ENCODE data around the gene PROCA1.

DNA sequence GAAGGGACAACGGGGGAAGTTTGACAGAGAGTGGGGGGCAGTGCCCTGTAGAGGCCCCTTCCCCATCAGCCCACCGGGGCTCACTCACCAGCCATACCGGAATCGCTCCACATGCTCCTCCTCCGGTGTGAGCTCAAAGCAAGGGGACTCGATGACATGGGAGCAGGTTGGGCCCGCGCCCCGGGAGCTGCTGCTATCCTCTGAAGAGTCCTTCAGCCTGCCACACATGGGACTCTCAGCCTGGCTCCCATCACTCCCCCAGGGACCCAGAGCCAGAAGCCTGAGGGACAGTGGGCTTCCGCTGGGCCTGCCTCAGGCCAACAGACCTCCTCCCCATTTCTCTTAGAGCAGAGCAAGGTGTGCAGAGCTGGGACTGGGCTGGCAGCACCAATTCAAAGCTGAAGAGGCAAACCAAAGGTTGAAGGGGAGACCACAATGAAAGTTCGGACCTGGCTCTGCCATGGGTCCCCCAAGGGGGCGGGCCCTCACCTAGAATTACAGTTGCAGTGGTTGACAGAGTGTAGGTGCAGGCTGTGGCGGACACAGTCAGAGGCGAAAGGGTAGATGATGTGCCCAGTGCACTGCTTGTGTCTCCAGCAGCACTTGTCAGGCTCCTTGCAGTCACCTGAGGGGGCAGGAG is 7.3 kb downstream of the PROCA1 start:
- TF ChIP-seq POLR2A (IDR thresholded peaks at IDR 0.05): no peak
- TF ChIP-seq, protein P1, sequence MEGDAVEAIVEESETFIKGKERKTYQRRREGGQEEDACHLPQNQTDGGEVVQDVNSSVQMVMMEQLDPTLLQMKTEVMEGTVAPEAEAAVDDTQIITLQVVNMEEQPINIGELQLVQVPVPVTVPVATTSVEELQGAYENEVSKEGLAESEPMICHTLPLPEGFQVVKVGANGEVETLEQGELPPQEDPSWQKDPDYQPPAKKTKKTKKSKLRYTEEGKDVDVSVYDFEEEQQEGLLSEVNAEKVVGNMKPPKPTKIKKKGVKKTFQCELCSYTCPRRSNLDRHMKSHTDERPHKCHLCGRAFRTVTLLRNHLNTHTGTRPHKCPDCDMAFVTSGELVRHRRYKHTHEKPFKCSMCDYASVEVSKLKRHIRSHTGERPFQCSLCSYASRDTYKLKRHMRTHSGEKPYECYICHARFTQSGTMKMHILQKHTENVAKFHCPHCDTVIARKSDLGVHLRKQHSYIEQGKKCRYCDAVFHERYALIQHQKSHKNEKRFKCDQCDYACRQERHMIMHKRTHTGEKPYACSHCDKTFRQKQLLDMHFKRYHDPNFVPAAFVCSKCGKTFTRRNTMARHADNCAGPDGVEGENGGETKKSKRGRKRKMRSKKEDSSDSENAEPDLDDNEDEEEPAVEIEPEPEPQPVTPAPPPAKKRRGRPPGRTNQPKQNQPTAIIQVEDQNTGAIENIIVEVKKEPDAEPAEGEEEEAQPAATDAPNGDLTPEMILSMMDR (IDR thresholded peaks at IDR 0.05): no peak
- no peak for TF ChIP-seq POLR2AphosphoS5 (IDR thresholded peaks at IDR 0.05)

Data from suprapubic skin (tissue), 4 donors.